GM12873 (cell line): ENCODE results near the gene USP17L26.
"Not testable (repeated sequence)": the region's sequence is repeated elsewhere in the genome, so short reads cannot be mapped to it uniquely, and the experiment has no call there.

ENCODE experiments used
- TF ChIP-seq, protein P1 (sequence below): IDR thresholded peaks from 2 replicates; pipeline ENCODE4 v1.5.1; 2012; ENCODE audit warnings: low read depth, mild to moderate bottlenecking, moderate library complexity, low read length, control low read depth; ENCODE audit not compliant: insufficient read depth; ENCODE audit errors: missing control alignments

The USP17L26 gene, protein sequence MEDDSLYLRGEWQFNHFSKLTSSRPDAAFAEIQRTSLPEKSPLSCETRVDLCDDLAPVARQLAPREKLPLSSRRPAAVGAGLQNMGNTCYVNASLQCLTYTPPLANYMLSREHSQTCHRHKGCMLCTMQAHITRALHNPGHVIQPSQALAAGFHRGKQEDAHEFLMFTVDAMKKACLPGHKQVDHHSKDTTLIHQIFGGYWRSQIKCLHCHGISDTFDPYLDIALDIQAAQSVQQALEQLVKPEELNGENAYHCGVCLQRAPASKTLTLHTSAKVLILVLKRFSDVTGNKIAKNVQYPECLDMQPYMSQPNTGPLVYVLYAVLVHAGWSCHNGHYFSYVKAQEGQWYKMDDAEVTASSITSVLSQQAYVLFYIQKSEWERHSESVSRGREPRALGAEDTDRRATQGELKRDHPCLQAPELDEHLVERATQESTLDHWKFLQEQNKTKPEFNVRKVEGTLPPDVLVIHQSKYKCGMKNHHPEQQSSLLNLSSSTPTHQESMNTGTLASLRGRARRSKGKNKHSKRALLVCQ

DNA sequence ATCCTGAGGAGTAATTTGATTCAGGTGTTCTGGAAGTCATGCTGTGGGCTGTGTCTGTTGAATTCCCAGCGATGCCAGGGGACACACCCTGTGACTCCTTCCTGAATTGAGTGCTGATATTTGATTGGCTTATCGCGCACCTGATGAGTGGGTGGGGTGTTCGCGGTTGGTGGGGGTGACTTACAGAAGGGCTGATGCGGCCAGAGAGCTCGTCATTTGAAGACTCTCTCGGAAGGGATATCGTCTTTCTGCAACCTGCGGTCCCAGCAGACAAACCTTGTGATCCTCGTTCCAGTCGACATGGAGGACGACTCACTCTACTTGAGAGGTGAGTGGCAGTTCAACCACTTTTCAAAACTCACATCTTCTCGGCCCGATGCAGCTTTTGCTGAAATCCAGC is at the start of gene USP17L26:
TSS of gene USP17L26 (plus strand) at position 301 of the 400 bp plus-strand sequence. CDS start at position 301, 0 bp downstream.
- TF ChIP-seq, protein P1, sequence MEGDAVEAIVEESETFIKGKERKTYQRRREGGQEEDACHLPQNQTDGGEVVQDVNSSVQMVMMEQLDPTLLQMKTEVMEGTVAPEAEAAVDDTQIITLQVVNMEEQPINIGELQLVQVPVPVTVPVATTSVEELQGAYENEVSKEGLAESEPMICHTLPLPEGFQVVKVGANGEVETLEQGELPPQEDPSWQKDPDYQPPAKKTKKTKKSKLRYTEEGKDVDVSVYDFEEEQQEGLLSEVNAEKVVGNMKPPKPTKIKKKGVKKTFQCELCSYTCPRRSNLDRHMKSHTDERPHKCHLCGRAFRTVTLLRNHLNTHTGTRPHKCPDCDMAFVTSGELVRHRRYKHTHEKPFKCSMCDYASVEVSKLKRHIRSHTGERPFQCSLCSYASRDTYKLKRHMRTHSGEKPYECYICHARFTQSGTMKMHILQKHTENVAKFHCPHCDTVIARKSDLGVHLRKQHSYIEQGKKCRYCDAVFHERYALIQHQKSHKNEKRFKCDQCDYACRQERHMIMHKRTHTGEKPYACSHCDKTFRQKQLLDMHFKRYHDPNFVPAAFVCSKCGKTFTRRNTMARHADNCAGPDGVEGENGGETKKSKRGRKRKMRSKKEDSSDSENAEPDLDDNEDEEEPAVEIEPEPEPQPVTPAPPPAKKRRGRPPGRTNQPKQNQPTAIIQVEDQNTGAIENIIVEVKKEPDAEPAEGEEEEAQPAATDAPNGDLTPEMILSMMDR: not testable (repeated sequence)

DNA sequence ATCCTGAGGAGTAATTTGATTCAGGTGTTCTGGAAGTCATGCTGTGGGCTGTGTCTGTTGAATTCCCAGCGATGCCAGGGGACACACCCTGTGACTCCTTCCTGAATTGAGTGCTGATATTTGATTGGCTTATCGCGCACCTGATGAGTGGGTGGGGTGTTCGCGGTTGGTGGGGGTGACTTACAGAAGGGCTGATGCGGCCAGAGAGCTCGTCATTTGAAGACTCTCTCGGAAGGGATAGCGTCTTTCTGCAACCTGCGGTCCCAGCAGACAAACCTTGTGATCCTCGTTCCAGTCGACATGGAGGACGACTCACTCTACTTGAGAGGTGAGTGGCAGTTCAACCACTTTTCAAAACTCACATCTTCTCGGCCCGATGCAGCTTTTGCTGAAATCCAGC is 9.6 kb upstream of the USP17L26 start, which contains the start of gene USP17L24:
TSS of gene USP17L24 (plus strand) at position 301 of the 400 bp plus-strand sequence. CDS start at position 301, 0 bp downstream.
- TF ChIP-seq, protein P1: not testable (repeated sequence)

DNA sequence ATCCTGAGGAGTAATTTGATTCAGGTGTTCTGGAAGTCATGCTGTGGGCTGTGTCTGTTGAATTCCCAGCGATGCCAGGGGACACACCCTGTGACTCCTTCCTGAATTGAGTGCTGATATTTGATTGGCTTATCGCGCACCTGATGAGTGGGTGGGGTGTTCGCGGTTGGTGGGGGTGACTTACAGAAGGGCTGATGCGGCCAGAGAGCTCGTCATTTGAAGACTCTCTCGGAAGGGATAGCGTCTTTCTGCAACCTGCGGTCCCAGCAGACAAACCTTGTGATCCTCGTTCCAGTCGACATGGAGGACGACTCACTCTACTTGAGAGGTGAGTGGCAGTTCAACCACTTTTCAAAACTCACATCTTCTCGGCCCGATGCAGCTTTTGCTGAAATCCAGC is 4.8 kb upstream of the USP17L26 start, which contains the start of gene USP17L25:
TSS of gene USP17L25 (plus strand) at position 301 of the 400 bp plus-strand sequence. CDS start at position 301, 0 bp downstream.
- TF ChIP-seq, protein P1: not testable (repeated sequence)

DNA sequence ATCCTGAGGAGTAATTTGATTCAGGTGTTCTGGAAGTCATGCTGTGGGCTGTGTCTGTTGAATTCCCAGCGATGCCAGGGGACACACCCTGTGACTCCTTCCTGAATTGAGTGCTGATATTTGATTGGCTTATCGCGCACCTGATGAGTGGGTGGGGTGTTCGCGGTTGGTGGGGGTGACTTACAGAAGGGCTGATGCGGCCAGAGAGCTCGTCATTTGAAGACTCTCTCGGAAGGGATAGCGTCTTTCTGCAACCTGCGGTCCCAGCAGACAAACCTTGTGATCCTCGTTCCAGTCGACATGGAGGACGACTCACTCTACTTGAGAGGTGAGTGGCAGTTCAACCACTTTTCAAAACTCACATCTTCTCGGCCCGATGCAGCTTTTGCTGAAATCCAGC is 4.6 kb downstream of the USP17L26 start, which contains the start of gene USP17L5:
TSS of gene USP17L5 (plus strand) at position 301 of the 400 bp plus-strand sequence. CDS start at position 301, 0 bp downstream.
- TF ChIP-seq, protein P1: not testable (repeated sequence)

DNA sequence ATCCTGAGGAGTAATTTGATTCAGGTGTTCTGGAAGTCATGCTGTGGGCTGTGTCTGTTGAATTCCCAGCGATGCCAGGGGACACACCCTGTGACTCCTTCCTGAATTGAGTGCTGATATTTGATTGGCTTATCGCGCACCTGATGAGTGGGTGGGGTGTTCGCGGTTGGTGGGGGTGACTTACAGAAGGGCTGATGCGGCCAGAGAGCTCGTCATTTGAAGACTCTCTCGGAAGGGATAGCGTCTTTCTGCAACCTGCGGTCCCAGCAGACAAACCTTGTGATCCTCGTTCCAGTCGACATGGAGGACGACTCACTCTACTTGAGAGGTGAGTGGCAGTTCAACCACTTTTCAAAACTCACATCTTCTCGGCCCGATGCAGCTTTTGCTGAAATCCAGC is 9.4 kb downstream of the USP17L26 start, which contains the start of gene USP17L27:
TSS of gene USP17L27 (plus strand) at position 301 of the 400 bp plus-strand sequence. CDS start at position 301, 0 bp downstream.
- TF ChIP-seq, protein P1: not testable (repeated sequence)

DNA sequence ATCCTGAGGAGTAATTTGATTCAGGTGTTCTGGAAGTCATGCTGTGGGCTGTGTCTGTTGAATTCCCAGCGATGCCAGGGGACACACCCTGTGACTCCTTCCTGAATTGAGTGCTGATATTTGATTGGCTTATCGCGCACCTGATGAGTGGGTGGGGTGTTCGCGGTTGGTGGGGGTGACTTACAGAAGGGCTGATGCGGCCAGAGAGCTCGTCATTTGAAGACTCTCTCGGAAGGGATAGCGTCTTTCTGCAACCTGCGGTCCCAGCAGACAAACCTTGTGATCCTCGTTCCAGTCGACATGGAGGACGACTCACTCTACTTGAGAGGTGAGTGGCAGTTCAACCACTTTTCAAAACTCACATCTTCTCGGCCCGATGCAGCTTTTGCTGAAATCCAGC is 14.1 kb downstream of the USP17L26 start, which contains the start of gene USP17L28:
TSS of gene USP17L28 (plus strand) at position 301 of the 400 bp plus-strand sequence. CDS start at position 301, 0 bp downstream.
- TF ChIP-seq, protein P1: not testable (repeated sequence)

DNA sequence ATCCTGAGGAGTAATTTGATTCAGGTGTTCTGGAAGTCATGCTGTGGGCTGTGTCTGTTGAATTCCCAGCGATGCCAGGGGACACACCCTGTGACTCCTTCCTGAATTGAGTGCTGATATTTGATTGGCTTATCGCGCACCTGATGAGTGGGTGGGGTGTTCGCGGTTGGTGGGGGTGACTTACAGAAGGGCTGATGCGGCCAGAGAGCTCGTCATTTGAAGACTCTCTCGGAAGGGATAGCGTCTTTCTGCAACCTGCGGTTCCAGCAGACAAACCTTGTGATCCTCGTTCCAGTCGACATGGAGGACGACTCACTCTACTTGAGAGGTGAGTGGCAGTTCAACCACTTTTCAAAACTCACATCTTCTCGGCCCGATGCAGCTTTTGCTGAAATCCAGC is 18.9 kb downstream of the USP17L26 start, which contains the start of gene USP17L29:
TSS of gene USP17L29 (plus strand) at position 301 of the 400 bp plus-strand sequence. CDS start at position 301, 0 bp downstream.
- TF ChIP-seq, protein P1: not testable (repeated sequence)
